Smooth muscle cell (in vitro differentiated cells): ENCODE measurements around the gene GTF3C2. TPM values are rescaled to one million over a fixed set of nuclear protein-coding genes. Genes with fewer than 3 reads are reported as not detected.

ENCODE experiments used
- DNase-seq: peaks from one replicate; lab custom pipeline; 2025; ENCODE audit not compliant: unreplicated experiment; lab: John Stamatoyannopoulos, UW
- H2AFZ ChIP-seq: fragments of 200-600 bp; sonication (generic); 2 replicates; pipeline ENCODE4 v1.6.0; 2016; ENCODE audit warnings: antibody characterized with exemption, low read depth, mild to moderate bottlenecking
- H3F3A ChIP-seq: fragments of 200-600 bp; sonication (generic); 2 replicates; pipeline ENCODE4 v1.6.0; 2017; ENCODE audit warnings: antibody characterized with exemption, low read depth
- H3K27ac ChIP-seq: fragments of 200-600 bp; sonication (generic); 2 replicates; pipeline ENCODE4 v1.5.1; 2016; ENCODE audit warnings: low read depth, mild to moderate bottlenecking
- H3K27me3 ChIP-seq: fragments of 200-600 bp; sonication (generic); 2 replicates; pipeline ENCODE4 v1.6.1; 2016; ENCODE audit warnings: low read depth, mild to moderate bottlenecking
- H3K36me3 ChIP-seq: fragments of 200-600 bp; sonication (generic); 2 replicates; pipeline ENCODE4 v1.5.1; 2016; ENCODE audit warnings: low read depth
- H3K4me1 ChIP-seq: fragments of 200-600 bp; sonication (generic); 2 replicates; pipeline ENCODE4 v1.5.1; 2016; ENCODE audit warnings: low read depth
- H3K4me2 ChIP-seq: fragments of 200-600 bp; sonication (generic); 2 replicates; pipeline ENCODE4 v1.6.0; 2016; ENCODE audit warnings: mild to moderate bottlenecking
- H3K4me3 ChIP-seq: fragments of 200-600 bp; sonication (generic); 2 replicates; pipeline ENCODE4 v1.5.1; 2016; ENCODE audit warnings: mild to moderate bottlenecking
- H3K79me2 ChIP-seq: fragments of 200-600 bp; sonication (generic); 2 replicates; pipeline ENCODE4 v1.6.0; 2016; ENCODE audit warnings: low read depth, mild to moderate bottlenecking
- H3K9ac ChIP-seq: fragments of 200-600 bp; sonication (generic); 2 replicates; pipeline ENCODE4 v1.6.0; 2016; ENCODE audit warnings: low read depth
- H3K9me3 ChIP-seq: fragments of 200-600 bp; sonication (generic); replicated peaks from 2 replicates; pipeline ENCODE4 v1.5.1; 2016; ENCODE audit warnings: low read depth
- H4K20me1 ChIP-seq: fragments of 200-600 bp; sonication (generic); 2 replicates; pipeline ENCODE4 v1.6.0; 2016; ENCODE audit warnings: low read depth
- CTCF ChIP-seq: fragments of 200-600 bp; sonication (generic); IDR thresholded peaks from 2 replicates; pipeline ENCODE4 v1.5.1; 2017; ENCODE audit warnings: borderline replicate concordance, mild to moderate bottlenecking, antibody characterized with exemption; ENCODE audit not compliant: insufficient read depth, poor library complexity, severe bottlenecking
- whole genome bisulfite sequencing: methylation state at CpG from one replicate; pipeline ENCODE4 v1.1.7; 2016; ENCODE audit warnings: low lambda C conversion rate; 5-methylcytosine and 5-hydroxymethylcytosine counted together
- polyA plus RNA-seq: library from polyadenylated mRNA; unstranded; fragments of >200 nt; fragmentation: Nextera tagmentation; extraction: Ambion mirVana; gene quantifications from 2 replicates; pipeline ENCODE4 v1.2.1, GENCODE V29; 2016
- total RNA-seq: library from RNA; depleted of rRNA; stranded (reverse); fragments of >200 nt; gene quantifications from 2 replicates; pipeline ENCODE4 v1.2.3, GENCODE V29; 2014

The GTF3C2 gene
- total and polyA plus RNA-seq, 2 experiments from 2014 or later: 40.3 to 42.3 TPM

- Histone ChIP-seq H3K9ac (no peak overlapping the region), H3K36me3 (no peaks in the 10 kb centered on the region), H3K9me3 (no peaks in the 10 kb centered on the region), H3K4me1 (peaks cover 15% of the 10 kb centered on the region), H3K27me3 (no peaks in the 10 kb centered on the region), H3K79me2 (peaks cover 41% of the 10 kb centered on the region), H3K4me2 (no peak overlapping the region), H3K4me3 (no peak overlapping the region), H4K20me1 (peaks cover 12% of the 10 kb centered on the region), H3F3A (peaks cover 3% of the 10 kb centered on the region), H3K27ac (no peak overlapping the region), H2AFZ (no peak overlapping the region)
- no peak for TF ChIP-seq CTCF
- 93% methylated on average over 5 of the region's 5 CpGs for WGBS
- no peak for DNase-seq
These were observed 17.0 kb upstream of the GTF3C2 start for GRCh38 chr2:27373567-27373966.

- no peaks in the 10 kb centered on the region for H3K36me3 ChIP-seq
- peaks cover 12% of the 10 kb centered on the region for H4K20me1 ChIP-seq
- no peak overlapping the region for H3K9ac ChIP-seq
- peaks cover 3% of the 10 kb centered on the region for H3F3A ChIP-seq
- H3K79me2 ChIP-seq: peaks cover 42% of the 10 kb centered on the region
- H3K4me3 ChIP-seq: no peak overlapping the region
- H3K27me3 ChIP-seq: no peaks in the 10 kb centered on the region
- TF ChIP-seq CTCF: no peak
- H2AFZ ChIP-seq: no peak overlapping the region
- WGBS: 96% methylated on average over 6 of the region's 6 CpGs
- H3K4me2 ChIP-seq: no peak overlapping the region
- H3K27ac ChIP-seq: no peak overlapping the region
- no peak for DNase-seq
- H3K9me3 ChIP-seq: no peaks in the 10 kb centered on the region
- H3K4me1 ChIP-seq: peaks cover 15% of the 10 kb centered on the region
These were observed 16.4 kb upstream of the GTF3C2 start for GRCh38 chr2:27372937-27373336.

DNA sequence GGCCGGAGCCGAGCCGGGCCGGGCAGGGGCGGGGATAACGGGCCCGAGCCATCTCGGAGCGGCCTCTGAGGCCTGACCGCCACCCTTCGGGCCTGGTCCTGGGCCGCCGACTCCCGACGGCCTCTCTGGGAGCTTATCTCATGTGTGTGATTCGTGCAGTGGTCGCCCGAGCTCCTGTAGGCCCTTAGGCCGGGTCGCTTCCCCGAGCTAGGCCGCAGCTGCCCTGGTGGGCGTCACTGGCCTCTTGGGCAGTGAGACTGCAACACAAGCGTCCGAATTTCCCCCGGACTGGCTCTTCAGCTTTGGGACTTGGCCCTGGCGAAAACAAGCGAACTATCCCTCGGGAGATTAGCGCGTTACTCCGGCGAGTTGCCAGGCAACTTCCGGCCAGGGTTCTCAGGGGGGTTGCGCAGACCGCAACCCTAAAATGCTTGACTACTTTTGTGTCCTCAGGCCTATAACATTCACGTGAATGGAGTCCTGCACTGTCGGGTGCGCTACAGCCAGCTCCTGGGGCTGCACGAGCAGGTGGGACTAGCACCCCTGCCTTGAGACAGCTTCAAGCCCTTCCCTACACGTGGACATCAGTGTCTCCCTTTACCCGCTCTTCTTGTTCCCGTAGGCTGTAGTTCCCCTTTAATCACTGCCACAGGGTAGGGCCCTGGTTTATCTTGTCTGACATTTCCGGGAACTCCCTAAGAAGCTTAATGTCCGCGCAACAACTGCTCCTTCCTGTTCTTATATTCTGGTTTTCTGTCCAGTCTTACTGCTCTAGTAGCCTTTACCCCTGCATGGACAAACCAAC, 14.5 kb upstream of the GTF3C2 start:
- Histone ChIP-seq H4K20me1 (peaks cover 12% of the 10 kb centered on the region), H3K4me2 (peak overlapping the region; percentile 94), H2AFZ (peak overlapping the region; percentile 46), H3K9ac (peak overlapping the region; percentile 92), H3K36me3 (peaks cover 10% of the 10 kb centered on the region), H3K9me3 (no peaks in the 10 kb centered on the region), H3K27me3 (no peaks in the 10 kb centered on the region), H3K27ac (peak overlapping the region; percentile 80), H3K4me3 (peak overlapping the region; percentile 72), H3F3A (peaks cover 8% of the 10 kb centered on the region), H3K79me2 (peaks cover 46% of the 10 kb centered on the region), H3K4me1 (peaks cover 15% of the 10 kb centered on the region)
- no peak for DNase-seq
- TF ChIP-seq CTCF: no peak
- 2% methylated on average over 43 of the region's 46 CpGs for WGBS
